Ishikawa (cell line): ENCODE data around the gene ONECUT2.

ENCODE experiments used
- CEBPB ChIP-seq: IDR thresholded peaks from 2 replicates; pipeline ENCODE4 v1.6.1; 2012
- CREB1 ChIP-seq: IDR thresholded peaks from 2 replicates; pipeline ENCODE4 v1.6.1; 2012; ENCODE audit warnings: low read depth
- EGR1 ChIP-seq: IDR thresholded peaks from 2 replicates; pipeline ENCODE4 v1.6.1; 2012
- EP300 ChIP-seq: IDR thresholded peaks from 2 replicates; pipeline ENCODE4 v1.6.1; 2012; ENCODE audit warnings: borderline replicate concordance
- FOXM1 ChIP-seq: IDR thresholded peaks from 2 replicates; pipeline ENCODE4 v1.6.1; 2012; ENCODE audit warnings: low read depth, borderline replicate concordance
- NFIC ChIP-seq: IDR thresholded peaks from 2 replicates; pipeline ENCODE4 v1.6.1; 2012
- RAD21 ChIP-seq: IDR thresholded peaks from 2 replicates; pipeline ENCODE4 v1.6.1; 2012; ENCODE audit warnings: low read depth
- TAF1 ChIP-seq: IDR thresholded peaks from 2 replicates; pipeline ENCODE4 v1.6.1; 2012; ENCODE audit warnings: low read depth, mild to moderate bottlenecking
- TCF12 ChIP-seq: IDR thresholded peaks from 2 replicates; pipeline ENCODE4 v1.6.1; 2012; ENCODE audit warnings: low read depth
- YY1 ChIP-seq: IDR thresholded peaks from 2 replicates; pipeline ENCODE4 v1.6.1; 2012; ENCODE audit warnings: low read depth
- ZBTB7A ChIP-seq: IDR thresholded peaks from 2 replicates; pipeline ENCODE4 v1.6.1; 2012; ENCODE audit warnings: low read depth
- TF ChIP-seq, protein P1 (sequence below): IDR thresholded peaks from 2 replicates; pipeline ENCODE4 v1.6.1; 2012; ENCODE audit warnings: low read depth, mild to moderate bottlenecking
- TF ChIP-seq, protein P2 (sequence below): IDR thresholded peaks from 2 replicates; pipeline ENCODE4 v1.6.1; 2012
- TF ChIP-seq, protein P3 (sequence below): IDR thresholded peaks from 2 replicates; pipeline ENCODE4 v1.6.1; 2012

DNA sequence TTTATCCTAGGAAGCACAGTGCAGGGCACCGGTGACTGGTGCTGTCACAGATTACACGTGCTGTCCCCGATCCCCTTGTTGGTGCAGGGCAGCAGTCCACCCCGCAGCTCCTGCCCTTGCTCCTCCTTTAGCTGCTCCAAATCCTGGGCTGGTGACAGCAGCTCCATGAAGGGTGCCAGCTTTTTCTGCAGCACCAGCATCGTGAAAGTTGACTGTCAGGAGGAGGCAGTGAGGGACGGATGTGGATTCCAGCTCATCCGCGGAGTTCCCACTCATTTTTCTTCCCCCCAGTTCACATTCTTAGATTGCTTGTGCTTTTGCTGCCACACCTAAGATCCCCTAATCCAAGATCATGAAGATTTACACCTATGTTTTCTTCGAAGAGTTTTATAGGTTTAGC is 67.5 kb downstream of the ONECUT2 start:
- no peak for TF ChIP-seq TAF1
- TF ChIP-seq ZBTB7A = no peak
- no peak for TF ChIP-seq EP300
- TF ChIP-seq, protein P1, sequence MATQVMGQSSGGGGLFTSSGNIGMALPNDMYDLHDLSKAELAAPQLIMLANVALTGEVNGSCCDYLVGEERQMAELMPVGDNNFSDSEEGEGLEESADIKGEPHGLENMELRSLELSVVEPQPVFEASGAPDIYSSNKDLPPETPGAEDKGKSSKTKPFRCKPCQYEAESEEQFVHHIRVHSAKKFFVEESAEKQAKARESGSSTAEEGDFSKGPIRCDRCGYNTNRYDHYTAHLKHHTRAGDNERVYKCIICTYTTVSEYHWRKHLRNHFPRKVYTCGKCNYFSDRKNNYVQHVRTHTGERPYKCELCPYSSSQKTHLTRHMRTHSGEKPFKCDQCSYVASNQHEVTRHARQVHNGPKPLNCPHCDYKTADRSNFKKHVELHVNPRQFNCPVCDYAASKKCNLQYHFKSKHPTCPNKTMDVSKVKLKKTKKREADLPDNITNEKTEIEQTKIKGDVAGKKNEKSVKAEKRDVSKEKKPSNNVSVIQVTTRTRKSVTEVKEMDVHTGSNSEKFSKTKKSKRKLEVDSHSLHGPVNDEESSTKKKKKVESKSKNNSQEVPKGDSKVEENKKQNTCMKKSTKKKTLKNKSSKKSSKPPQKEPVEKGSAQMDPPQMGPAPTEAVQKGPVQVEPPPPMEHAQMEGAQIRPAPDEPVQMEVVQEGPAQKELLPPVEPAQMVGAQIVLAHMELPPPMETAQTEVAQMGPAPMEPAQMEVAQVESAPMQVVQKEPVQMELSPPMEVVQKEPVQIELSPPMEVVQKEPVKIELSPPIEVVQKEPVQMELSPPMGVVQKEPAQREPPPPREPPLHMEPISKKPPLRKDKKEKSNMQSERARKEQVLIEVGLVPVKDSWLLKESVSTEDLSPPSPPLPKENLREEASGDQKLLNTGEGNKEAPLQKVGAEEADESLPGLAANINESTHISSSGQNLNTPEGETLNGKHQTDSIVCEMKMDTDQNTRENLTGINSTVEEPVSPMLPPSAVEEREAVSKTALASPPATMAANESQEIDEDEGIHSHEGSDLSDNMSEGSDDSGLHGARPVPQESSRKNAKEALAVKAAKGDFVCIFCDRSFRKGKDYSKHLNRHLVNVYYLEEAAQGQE = no peak
- no peak for TF ChIP-seq RAD21
- TF ChIP-seq, protein P2, sequence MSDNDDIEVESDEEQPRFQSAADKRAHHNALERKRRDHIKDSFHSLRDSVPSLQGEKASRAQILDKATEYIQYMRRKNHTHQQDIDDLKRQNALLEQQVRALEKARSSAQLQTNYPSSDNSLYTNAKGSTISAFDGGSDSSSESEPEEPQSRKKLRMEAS = no peak
- TF ChIP-seq CEBPB = no peak
- no peak for TF ChIP-seq CREB1
- TF ChIP-seq EGR1 = no peak
- TF ChIP-seq NFIC = no peak
- TF ChIP-seq FOXM1 = no peak
- TF ChIP-seq YY1 = no peak
- TF ChIP-seq TCF12 = no peak
- TF ChIP-seq, protein P3, sequence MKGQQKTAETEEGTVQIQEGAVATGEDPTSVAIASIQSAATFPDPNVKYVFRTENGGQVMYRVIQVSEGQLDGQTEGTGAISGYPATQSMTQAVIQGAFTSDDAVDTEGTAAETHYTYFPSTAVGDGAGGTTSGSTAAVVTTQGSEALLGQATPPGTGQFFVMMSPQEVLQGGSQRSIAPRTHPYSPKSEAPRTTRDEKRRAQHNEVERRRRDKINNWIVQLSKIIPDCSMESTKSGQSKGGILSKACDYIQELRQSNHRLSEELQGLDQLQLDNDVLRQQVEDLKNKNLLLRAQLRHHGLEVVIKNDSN = no peak
